Adrenal gland (tissue), 12 donors: ENCODE results near the gene PRRT4. TPM values are rescaled to one million over a fixed set of nuclear protein-coding genes. Genes with fewer than 3 reads are reported as not detected.

ENCODE experiments used
- DNase-seq, 7 donors: peaks; one replicate each; pipeline ENCODE4 v3.0.0-alpha.2; 2019 to 2020
- H3K27ac ChIP-seq, 5 donors: fragments of 200-600 bp; sonication (generic) in 4 of 5; 1 replicate in 3 of 5; 2 replicates in 2 of 5; pipeline versions ENCODE4 v1.5.1 to v1.8.0; 2016 to 2020; ENCODE audit warnings: mild to moderate bottlenecking in 1 of 5
- H3K27me3 ChIP-seq: fragments of 200-600 bp; 2 replicates; pipeline ENCODE4 v1.8.0; 2021
- H3K36me3 ChIP-seq, 2 donors: fragments of 200-600 bp; replicated peaks in 1 of 2; 1 replicate in 1 of 2; 2 replicates in 1 of 2; pipeline versions ENCODE4 v1.5.1 to v1.8.0; 2018 to 2022
- H3K4me1 ChIP-seq, 2 donors: fragments of 200-600 bp; replicated peaks in 1 of 2; 1 replicate in 1 of 2; 2 replicates in 1 of 2; pipeline versions ENCODE4 v1.5.1 to v1.8.0; 2018 to 2021
- H3K4me3 ChIP-seq, 4 donors: fragments of 200-600 bp; sonication (generic) in 3 of 4; one replicate each; pipeline ENCODE4 v1.5.1; 2016 to 2018
- H3K9me3 ChIP-seq, 3 donors: fragments of 200-600 bp; sonication (generic) in 1 of 3; replicated peaks in 1 of 3; 1 replicate in 2 of 3; 2 replicates in 1 of 3; pipeline versions ENCODE4 v1.5.1 to v1.8.0; 2016 to 2021
- CTCF ChIP-seq, 6 experiments: fragments of 450-650 bp in 4 of 6; fragments of 200-600 bp in 2 of 6; sonication (generic) in 1 of 6; IDR thresholded peaks; 1 replicate in 5 of 6; 2 replicates in 1 of 6; pipeline versions ENCODE4 v1.5.1 to v1.8.0; 2016 to 2021; ENCODE audit warnings: antibody characterized with exemption in 6 of 6, mild to moderate bottlenecking in 2 of 6, moderate library complexity in 1 of 6
- POLR2A ChIP-seq, 2 donors: fragments of 450-650 bp; IDR thresholded peaks; one replicate each; pipeline ENCODE4 v1.6.1; 2017; ENCODE audit warnings: antibody characterized with exemption in 2 of 2, mild to moderate bottlenecking in 2 of 2, moderate library complexity in 1 of 2
- WGBS, 4 donors: extraction: QIAGEN DNeasy Blood & Tissue Kit in 2 of 4; methylation state at CpG; one replicate each; pipeline versions ENCODE4 v1.1.5 to v1.1.7; 2013 to 2017; 5-methylcytosine and 5-hydroxymethylcytosine counted together
- intact Hi-C, 2 donors: fragments of 100-400 bp; cut with DNase I; formaldehyde crosslinking; loops; one replicate each; pipeline versions ENCODE4 v1.14.1 to v1.15.0; 2022 to 2023
- polyA plus RNA-seq, 3 donors: library from polyadenylated mRNA; stranded (reverse); fragments of 200-250 nt in 2 of 3; fragments of 350-450 nt in 1 of 3; fragmentation: Illumina TruSeq in 1 of 3; extraction: RNeasy Lipid Tissue Mini Kit (QIAGEN cat#74804) in 1 of 3; gene quantifications; one replicate each; pipeline ENCODE4 v1.2.3, GENCODE V29; 2013 to 2014
- total RNA-seq, 9 donors: library from RNA; depleted of rRNA in 4 of 9; stranded (reverse); fragments of >200 nt in 4 of 9; fragments of 120-200 nt in 1 of 9; fragmentation: NEBNext Ultra II Directional in 1 of 9; extraction: Animal tissue kit (Norgen Biotek cat#: 25700) in 1 of 9; gene quantifications; one replicate each; pipeline versions ENCODE4 v1.1.0 to v1.2.4, GENCODE V29; 2013 to 2023
- donor health status: healthy with polysubstance abuse.
- donor health status: Bipolar disorder and iron deficiency.
- donor health status: DM: yes; HTN: yes; CAD: no.
- donor health status: DM: no; HTN: no; CAD: no.
- donor health status: DM: no; HTN: no; CAD: no.
- donor health status: DM: yes; HTN: yes; CAD: no.

The PRRT4 gene
- total and polyA plus RNA-seq, 12 donors = 0.23 to 7.7 (median 1.1) TPM; not detected in 1

- Histone ChIP-seq H3K36me3 (no peaks in the 10 kb centered on the region), H3K9me3 (no peaks in the 10 kb centered on the region), H3K4me3 (peak overlapping the region in 1 of 4 donors; percentile 85), H3K4me1 (peaks cover 6 to 39% of the 10 kb centered on the region in 2 donors), H3K27me3 (no peaks in the 10 kb centered on the region), H3K27ac (peak overlapping the region in 1 of 5 donors; percentile 91)
- DNase-seq = no peak
- WGBS, 4 donors = 33 to 58% (median 37%) methylated on average over 10 to 17 of the region's 17 CpGs
- TF ChIP-seq CTCF (IDR thresholded peaks at IDR 0.05) = no peak
- TF ChIP-seq POLR2A (IDR thresholded peaks at IDR 0.05) = no peak
- intact Hi-C loops = loop anchor here in 1 of 2 donors (10.0 kb wide), 1 partner anchor 58 kb away; no protein-coding TSS in a partner anchor
Observed at GRCh38 chr7:128406314-128407232, 45.1 kb upstream of the PRRT4 start.

GRCh38 chr7:128405471-128406313 is 44.2 kb upstream of the PRRT4 start:
- Histone ChIP-seq H3K27me3 (no peaks in the 10 kb centered on the region), H3K4me3 (peak overlapping the region in 3 of 4 donors; percentile 11 to 85 (median 59)), H3K9me3 (no peaks in the 10 kb centered on the region), H3K36me3 (peaks cover 0 to 5% of the 10 kb centered on the region in 2 donors), H3K27ac (peak overlapping the region in 1 of 5 donors; percentile 67), H3K4me1 (peaks cover 6 to 39% of the 10 kb centered on the region in 2 donors)
- no peak for TF ChIP-seq CTCF (IDR thresholded peaks at IDR 0.05)
- TF ChIP-seq POLR2A (IDR thresholded peaks at IDR 0.05) = no peak
- DNase-seq = peak in 2 of 7 donors; percentile 34 to 42
- intact Hi-C loops = loop anchor here in 1 of 2 donors (10.0 kb wide), 1 partner anchor 59 kb away; no protein-coding TSS in a partner anchor
- 0 to 1% (median 0%) methylated on average over 12 to 107 of the region's 107 CpGs; no CpG with 5 or more reads in 1 of the 4 donors for WGBS, 4 donors

- WGBS, 4 donors = 36 to 73% (median 55%) methylated on average over 7 to 13 of the region's 13 CpGs
- peak overlapping the region in 3 of 4 donors; percentile 11 to 85 (median 59) for H3K4me3 ChIP-seq
- TF ChIP-seq POLR2A (IDR thresholded peaks at IDR 0.05) (no peak), CTCF (IDR thresholded peaks at IDR 0.05) (no peak)
- H3K4me1 ChIP-seq = peaks cover 6 to 32% of the 10 kb centered on the region in 2 donors
- intact Hi-C loops = loop anchor here in 1 of 2 donors (10.0 kb wide), 1 partner anchor 60 kb away; no protein-coding TSS in a partner anchor
- H3K36me3 ChIP-seq = peaks cover 0 to 12% of the 10 kb centered on the region in 2 donors
- no peak for DNase-seq
- no peaks in the 10 kb centered on the region for H3K9me3 ChIP-seq
- no peaks in the 10 kb centered on the region for H3K27me3 ChIP-seq
- peak overlapping the region in 1 of 5 donors; percentile 67 for H3K27ac ChIP-seq
Observed at GRCh38 chr7:128404886-128405470, 43.5 kb upstream of the PRRT4 start.
